PC-9 (cell line): ENCODE measurements around the gene NLRP8.

Source experiments
- EZH2 ChIP-seq: fragments of 200-600 bp; sonication (generic); IDR thresholded peaks from 2 replicates; pipeline ENCODE4 v1.8.0; 2017; ENCODE audit warnings: antibody characterized with exemption, low read depth
- TF ChIP-seq, protein P1 (sequence below): fragments of 200-600 bp; sonication (generic); conservative IDR thresholded peaks from 2 replicates; pipeline ENCODE4 v1.6.1; 2017; ENCODE audit warnings: mixed run types, antibody characterized with exemption, mild to moderate bottlenecking, moderate library complexity

DNA sequence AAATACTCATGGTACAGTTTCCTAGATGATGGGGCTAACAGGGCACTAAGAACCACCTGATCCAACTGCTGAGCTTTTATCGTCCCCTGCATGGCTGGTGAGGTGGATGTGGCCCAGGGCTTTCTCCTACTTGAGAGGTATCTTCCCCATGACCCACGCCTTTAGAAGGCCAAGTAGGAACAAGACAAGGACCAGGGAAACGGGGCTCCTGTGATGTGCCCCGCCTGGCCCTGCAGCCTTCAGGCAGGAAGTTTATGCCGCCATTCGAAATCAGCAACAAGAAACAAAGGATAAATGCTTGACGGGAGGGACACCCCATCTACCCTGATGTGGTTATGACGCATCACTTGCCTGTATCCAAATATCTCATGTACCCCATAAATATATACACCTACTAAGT is 19.6 kb upstream of the NLRP8 start:
- TF ChIP-seq, protein P1, sequence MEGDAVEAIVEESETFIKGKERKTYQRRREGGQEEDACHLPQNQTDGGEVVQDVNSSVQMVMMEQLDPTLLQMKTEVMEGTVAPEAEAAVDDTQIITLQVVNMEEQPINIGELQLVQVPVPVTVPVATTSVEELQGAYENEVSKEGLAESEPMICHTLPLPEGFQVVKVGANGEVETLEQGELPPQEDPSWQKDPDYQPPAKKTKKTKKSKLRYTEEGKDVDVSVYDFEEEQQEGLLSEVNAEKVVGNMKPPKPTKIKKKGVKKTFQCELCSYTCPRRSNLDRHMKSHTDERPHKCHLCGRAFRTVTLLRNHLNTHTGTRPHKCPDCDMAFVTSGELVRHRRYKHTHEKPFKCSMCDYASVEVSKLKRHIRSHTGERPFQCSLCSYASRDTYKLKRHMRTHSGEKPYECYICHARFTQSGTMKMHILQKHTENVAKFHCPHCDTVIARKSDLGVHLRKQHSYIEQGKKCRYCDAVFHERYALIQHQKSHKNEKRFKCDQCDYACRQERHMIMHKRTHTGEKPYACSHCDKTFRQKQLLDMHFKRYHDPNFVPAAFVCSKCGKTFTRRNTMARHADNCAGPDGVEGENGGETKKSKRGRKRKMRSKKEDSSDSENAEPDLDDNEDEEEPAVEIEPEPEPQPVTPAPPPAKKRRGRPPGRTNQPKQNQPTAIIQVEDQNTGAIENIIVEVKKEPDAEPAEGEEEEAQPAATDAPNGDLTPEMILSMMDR = no peak
- no peak for TF ChIP-seq EZH2
